Ramos (cell line): ENCODE measurements around the gene KLF18.
"Not testable (repeated sequence)": the region's sequence is repeated elsewhere in the genome, so short reads cannot be mapped to it uniquely, and the experiment has no call there.

Source experiments
- in situ Hi-C: fragments of 300-500 bp; cut with MboI; formaldehyde crosslinking; loops from one replicate; pipeline ENCODE4 v1.14.3; 2022; ENCODE audit warnings: low sequenced_read_pairs; ENCODE audit not compliant: unreplicated experiment

KLF18 gene

DNA sequence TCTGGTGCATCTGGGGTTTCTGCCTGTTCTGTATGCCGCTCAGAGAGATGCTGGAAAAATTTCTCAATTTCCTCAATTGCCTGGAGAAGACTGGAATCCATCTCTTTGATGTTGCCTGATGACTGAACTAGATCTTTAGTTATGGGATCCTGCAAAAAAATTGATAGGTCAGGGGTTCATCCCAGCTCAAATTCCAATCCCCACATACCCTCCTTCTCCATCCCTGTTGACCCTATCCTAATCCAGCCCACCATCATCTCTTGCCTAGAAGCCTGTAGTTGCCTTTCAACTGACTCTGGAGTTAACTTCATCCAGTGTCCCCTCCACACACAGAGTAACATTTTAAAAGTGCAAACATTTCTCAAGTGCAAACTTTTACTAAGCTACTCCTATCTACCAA is at the start of gene KLF18:
TSS of gene KLF18 (minus strand) at position 101 of the 400 bp plus-strand sequence. CDS start at position 101, 0 bp downstream.
- in situ Hi-C loops: no loop called here

DNA sequence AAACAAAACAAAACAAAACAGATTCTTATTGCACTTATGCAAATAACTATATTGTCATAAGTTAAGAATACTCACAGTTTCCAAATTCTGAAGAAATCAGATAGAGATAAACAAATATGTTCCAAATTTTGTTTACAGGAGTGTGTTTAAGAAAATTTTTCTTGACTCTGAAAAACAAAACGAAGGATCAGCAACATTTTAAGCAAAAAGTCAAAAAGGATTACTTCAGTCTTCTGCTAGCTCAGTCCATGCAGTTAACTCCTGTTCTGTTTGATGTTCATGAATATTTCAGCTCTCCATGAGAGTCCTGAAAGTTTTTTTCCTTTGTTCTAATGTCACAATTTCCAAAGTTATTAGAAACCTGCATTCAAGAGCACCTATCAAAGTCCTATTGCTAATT is 33.2 kb upstream of the KLF18 start:
- in situ Hi-C loops: no loop called here

DNA sequence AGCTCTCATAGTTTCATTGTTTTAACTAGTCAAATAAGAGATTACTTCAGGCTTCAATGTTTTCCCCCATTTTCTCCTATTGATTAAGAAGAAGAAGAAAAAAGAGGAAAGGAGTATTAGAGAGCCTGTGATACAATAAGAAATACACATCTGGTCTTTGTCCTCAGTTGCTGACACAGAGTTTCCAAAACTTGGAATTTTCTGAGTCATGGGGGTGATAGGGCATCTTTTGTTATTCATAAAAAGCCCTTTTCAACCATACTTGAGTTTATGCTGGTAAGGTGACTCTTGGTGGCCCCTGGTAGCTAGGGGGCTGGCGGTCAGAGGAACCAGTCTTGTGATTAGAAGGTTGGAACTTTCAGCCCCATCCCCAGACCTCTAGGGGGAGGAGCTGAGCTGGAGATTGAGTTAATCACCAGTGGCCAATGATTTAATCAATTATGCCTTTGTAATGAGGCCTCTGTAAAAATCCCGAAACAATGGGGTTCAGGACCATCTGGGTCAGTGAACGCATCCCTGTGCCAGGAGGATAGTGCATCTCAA is 28.9 kb upstream of the KLF18 start:
- in situ Hi-C loops: no loop called here

DNA sequence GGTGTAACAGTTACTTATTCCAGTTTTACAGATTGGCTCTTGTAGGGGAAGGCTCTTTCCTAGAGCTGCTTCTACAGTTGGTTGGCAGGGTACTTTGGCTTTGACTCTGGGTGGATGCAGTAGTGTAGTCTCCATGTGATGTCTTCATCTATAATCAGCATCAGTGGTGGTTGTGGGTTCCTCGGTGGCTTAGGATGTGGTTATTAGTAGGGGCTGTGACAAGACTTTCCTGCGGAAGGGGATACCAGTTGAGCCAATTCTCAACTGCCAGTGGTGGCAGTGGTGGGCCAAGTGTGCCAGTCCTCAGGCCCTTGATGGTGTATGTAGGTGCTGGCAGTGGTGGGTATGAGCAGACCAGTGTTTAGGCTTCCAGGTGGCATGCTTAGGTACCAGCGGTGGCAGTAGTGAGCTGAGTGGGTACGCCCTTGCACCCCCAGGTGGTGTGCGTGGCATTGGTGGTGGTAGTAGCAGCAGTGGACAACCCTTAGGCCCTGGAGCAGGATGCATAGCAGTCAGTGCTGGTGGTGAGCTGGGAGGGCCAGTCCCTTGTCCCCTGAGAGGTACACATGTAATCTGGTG is 27.2 kb upstream of the KLF18 start:
- in situ Hi-C loops: no loop called here

DNA sequence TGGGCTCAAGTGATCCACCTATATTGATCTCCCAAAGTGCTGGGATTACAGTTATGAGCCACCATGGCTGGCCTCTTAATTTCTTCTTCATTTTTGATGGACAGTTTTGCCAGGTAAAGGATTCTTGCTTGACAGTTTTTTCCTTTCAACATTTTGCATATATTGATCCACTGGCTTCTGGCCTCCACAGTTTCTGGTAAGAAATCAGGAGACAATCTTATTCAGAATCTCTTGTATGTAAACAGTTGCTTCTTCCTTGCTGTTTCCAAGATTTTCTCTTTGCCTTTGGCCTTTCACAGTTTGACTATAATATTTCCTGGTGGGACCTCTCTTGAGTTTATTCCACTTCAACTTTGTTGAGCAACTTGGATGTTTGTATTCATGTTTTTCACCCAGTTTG is 20.1 kb upstream of the KLF18 start:
- in situ Hi-C loops: no loop called here

DNA sequence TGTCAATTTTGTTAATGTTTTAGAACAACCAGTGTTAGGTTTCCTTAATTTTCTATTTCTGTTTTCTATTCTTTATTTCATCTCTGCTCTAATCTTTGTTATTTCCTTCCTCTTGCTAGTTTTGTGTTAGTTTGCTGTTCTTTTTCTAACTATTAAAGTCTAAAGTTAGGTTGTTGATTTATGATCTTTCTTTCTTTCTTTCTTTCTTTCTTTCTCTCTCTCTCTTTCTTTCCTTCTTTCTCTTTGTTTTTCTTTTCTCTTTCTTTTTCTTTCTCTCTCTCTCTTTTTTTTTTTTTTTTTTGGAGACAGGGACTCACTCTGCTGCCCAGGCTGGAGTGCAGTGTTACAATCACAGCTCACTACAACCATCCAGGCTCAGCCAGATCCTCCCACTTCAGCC is 17.4 kb upstream of the KLF18 start:
- in situ Hi-C loops: no loop called here

DNA sequence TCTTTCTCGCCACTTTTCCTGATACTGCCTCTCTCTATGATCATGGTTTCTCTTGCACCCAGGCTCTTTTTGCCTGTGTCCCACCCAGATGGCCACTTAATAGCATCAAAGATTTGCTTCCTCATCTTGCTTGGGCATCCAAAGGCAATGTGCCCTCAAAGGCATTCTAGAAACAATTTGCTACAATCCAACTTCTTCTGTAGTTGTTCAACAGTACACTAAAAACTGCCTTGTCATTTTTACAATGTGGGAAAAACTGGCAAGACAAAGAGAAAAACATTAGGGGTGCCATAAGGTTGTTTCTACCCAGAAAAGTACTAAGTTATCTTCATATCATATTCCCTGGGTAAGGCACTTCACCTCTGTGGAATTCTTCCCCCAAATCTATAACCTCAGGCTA is 16.5 kb upstream of the KLF18 start:
- in situ Hi-C loops: no loop called here

DNA sequence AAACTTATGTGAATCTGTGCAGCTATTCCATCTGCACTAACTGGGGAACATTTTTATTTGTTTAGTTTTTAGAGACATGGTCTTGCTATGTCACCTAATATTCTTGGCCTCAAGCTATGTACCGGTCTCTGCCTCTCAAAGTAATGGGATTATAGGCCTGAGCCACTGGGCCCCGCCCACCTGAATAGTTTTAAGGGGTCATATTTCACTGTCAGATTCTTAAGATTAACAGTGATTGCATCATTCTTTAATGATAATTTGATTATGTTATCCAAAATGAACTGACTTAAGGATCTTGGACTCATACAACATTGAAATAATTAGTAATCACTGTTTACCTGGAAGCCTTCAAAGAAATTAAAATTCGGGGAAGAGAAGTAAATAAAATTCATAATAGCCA is 12.6 kb upstream of the KLF18 start:
- in situ Hi-C loops: no loop called here

DNA sequence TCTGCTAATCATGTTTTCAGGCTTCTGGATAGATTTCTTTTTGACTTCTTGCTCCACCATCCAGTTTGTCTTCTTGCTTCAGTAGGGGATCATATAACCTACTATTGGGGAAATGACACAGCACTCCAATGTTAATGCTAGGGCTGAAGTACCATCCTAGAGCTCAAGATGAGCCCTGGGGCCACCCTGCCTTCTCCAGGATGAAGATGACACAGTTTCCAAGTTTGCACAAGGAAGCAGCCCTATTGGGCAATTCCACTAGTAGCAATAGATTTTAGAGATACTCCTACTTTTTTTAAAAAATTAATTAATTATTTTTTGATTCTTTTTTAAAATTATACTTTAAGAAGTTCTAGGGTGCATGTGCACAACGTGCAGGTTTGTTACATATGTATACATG is 11.3 kb upstream of the KLF18 start:
- in situ Hi-C loops: no loop called here

DNA sequence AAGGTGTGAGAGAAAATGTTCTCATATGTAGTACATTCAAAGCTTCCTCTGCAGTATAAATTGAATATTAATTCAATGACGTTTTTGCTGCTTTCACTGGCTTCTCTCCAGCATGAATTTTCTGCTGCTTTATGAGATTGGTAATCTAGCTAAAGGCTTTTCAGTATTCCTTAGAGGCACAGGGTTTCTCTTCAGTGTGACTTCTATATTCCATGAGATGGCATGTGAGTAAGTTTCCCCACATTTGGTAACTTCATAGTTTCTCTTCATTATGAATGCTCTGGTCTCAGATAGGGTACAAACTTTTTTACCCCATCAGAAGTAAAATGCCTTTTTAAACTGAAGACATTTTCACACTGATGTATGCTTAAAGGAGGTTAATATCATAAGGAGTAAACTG is 10.4 kb upstream of the KLF18 start:
- in situ Hi-C loops: no loop called here

DNA sequence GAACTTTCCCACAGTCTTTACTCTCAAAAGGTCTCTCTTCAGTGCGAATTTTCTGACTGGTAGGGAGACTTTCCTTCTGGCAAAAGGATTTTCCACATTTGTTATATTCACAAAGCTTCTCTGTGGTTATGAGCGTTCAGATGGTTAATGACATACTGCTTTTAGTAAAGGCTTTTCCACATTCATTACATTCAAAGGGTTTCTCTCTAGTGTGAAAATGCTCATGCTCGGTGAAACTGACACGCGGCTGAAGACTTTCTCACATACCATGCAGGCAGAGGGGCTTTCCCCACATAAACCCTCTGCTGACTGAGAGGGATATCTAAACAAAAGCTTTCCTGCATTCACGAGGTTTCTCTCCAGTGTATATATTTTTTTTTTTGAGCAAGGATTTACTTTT is 9.9 kb upstream of the KLF18 start:
- in situ Hi-C loops: no loop called here

DNA sequence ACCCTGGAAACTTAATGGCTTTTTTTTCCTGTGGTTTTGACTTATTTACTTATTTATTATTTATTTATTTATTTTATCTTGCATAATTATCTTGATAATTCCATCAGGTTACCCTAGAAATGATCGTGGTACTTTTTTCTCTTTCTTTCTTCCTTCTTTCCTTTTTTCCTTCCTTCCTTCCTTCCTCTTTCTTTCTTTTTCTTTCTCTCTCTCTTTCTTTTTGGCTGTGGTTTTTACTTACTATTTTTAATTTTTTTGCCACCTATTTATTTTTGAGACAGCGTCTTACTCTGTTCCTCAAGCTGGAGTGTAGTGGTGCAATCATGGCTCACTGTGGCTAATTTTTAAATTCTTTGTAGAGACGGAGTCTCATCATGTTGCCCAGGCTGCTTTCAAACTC is 6.2 kb upstream of the KLF18 start:
- in situ Hi-C loops: no loop called here

DNA sequence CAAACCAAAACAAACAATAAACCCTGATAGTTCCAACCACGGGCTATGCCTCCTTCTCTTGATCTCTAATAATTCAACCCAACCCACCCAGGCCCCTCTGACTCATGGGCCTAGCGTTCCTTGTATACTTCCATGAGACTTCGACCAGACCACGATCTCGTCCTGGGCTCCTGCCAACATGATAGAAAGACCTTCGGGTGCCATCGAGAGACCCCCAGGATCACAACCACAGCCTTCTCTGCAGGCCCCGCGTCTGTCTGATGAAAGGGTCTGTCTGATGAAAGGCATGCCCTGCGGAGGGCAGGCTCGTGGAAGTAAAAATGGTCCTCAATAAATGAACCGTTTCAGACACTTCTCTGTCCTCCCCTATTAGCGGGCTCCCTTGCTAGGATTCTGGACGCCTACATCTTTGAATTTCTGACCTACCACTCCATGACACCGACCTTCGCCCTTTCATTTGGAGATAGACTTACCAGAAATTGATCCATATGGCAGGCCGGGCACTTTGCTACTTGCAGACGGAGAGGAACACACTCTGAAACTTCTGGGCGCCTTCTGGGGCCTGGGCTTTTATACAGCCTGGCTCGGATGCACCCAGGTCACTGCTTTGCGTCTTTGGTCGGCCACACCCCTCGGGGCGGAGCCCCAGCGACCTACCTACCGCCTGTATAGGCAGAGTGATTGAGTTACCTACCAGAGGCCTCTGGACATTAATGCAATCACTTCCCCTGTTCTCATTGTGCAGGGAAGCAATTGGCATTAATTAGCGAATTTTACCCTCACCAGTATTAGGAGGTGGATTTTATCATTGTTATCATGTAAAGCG is 5.3 kb upstream of the KLF18 start:
- in situ Hi-C loops: no loop called here

DNA sequence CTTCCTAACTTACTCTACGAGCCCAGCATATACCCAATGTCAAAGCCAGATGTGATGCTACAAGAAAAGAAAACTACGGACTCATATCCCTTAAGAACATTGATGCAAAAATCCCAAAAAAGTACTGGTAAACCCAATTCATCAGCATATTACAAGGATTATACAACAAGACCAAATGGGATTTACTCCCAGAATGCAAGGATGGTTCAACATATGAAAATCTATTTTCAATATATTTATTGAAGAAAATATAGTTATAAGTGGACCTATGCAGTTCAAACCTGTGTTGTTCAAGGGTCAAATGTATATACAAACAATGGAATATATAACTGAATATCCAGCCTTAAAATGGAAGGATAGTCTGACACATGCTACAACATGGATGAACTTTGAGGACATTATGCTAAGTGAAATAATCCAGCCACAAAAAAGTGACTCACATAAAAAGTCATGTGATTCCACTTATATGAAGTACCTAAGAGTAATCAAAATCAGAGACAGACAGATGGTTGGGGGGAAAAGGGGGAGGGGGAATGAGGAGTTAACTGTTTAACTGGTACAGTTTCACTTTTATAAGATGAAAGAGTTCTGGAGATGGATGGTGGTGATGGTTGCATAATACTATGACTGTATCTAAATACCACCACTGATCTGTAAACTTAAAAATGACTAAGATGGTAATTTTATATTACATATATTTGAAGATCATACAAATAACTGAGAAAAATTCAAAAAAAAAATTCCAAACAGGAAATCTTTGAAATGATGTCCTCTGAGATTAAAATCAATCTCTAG is 3.7 kb upstream of the KLF18 start:
- in situ Hi-C loops: no loop called here

DNA sequence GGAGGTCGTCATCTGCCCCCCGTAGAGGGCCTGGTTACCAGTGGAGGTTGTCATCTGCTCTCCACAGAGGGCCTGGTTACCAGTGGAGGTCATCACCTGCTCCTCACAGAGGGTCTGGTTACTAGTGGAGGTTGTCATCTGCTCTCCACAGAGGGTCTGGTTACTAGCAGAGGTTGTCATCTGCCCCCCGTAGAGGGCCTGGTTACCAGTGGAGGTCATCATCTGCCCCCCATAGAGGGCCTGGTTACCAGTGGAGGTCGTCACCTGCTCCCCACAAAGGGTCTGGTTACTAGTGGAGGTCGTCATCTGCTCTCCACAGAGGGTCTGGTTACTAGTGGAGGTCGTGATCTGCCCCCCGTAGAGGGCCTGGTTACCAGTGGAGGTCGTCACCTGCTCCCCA is 1.9 kb downstream of the KLF18 start:
- in situ Hi-C loops: not testable (repeated sequence)

DNA sequence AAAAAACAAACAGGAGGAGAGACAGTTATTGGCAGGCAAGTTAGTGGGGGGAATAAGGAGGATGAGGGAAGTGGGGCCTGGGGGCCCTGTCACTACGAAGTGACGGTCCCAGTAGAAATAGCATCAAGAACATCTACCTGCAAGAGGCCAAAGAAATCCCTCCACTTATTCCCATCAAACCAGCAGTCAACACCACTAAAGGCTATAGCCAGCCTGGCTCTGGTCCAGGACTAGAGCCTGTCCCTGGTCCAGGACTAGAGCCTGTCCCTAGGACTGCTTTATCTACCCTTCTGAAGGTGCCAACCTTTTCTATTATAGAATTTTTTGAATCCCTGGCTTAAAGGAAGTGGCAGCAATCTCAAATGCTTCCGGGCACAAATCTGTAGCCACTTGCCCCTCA is 3.2 kb downstream of the KLF18 start:
- in situ Hi-C loops: no loop called here

DNA sequence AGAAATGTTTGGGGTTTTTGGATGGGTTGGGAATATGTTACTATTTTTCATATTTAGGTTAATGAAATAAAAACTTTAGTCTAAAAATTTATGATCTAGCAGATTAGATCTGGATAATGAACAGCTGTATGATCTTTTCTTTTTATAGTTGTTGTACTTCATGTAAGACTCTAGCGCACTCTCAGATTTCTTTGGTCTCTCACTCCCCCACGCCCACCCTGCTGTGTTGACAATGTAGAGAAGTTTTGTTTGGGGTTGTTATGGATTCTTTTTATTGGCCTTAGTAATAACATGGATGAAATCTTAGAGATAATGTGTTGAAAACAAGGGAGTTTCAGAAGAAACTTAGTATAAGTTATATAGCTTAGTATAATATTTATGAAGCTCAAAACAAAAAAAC is 5.5 kb downstream of the KLF18 start:
- in situ Hi-C loops: no loop called here

DNA sequence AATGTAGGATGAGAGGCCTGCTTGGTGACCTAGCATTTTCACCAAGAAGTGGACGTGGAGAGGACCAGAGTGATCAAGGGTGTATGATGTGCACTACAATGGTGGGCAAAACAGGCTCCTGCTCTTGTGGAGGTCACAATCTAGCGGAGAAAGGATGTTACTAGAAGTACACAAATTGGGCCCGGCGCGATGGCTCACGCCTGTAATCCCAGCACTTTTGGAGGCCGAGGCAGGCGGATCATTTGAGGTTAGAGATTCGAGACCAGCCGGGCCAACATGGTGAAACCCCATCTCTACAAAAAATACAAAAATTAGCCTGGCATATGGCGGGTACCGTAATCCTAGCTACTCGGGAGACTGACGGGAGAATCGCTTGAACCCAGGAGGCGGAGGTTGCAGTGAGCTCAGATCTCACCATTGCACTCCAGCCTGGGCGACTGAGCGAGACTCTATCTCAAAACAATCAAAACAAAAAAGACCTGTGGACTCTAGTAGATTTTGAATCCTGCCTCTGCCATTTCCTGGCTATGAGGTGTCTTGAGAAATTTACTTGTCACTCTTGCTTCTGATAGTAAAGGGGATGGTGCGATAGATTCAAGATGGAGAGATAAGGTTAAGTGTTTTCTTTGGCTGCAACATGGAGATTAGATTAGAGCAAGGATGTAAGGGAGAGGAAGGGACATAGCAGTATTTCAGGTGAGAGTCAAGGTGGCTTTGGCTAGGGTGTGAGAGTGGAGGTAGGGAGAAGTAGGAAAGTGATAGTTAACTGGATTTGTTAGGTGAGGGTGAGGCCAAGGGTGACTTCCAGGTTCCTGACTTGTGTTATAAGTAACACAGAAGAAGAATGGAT is 7.1 kb downstream of the KLF18 start:
- in situ Hi-C loops: no loop called here

DNA sequence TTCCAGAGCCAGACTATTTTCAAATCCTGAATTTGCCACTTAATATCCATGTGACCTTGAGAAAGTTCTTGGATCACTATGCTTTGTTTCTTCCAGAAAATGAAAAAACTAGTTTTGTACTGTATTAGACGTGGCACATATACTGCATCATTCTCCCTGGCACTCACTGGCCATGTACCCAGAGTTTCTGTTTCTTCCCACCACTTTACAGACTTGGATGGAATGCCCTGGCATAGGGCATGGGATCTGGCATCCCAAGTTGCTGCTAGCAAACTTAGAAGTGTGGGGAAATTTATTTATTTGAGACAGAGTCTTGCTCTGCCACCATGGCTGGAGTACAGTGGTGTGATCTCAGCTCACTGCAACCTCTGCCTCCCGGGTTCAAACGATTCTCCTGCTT is 10.0 kb downstream of the KLF18 start:
- in situ Hi-C loops: no loop called here
